GM18873 (cell line): ENCODE measurements around the gene LAMC2.
"Not testable (repeated sequence)": the region's sequence is repeated elsewhere in the genome, so short reads cannot be mapped to it uniquely, and the experiment has no call there.

ENCODE experiments used
- ATAC-seq: cut with Tn5 transposase; IDR thresholded peaks from one replicate; pipeline ENCODE4 v1.9.1; 2021; ENCODE audit warnings: mild to moderate bottlenecking, moderate library complexity, moderate number of reproducible peaks; ENCODE audit not compliant: unreplicated experiment, low FRiP score

Gene LAMC2

DNA sequence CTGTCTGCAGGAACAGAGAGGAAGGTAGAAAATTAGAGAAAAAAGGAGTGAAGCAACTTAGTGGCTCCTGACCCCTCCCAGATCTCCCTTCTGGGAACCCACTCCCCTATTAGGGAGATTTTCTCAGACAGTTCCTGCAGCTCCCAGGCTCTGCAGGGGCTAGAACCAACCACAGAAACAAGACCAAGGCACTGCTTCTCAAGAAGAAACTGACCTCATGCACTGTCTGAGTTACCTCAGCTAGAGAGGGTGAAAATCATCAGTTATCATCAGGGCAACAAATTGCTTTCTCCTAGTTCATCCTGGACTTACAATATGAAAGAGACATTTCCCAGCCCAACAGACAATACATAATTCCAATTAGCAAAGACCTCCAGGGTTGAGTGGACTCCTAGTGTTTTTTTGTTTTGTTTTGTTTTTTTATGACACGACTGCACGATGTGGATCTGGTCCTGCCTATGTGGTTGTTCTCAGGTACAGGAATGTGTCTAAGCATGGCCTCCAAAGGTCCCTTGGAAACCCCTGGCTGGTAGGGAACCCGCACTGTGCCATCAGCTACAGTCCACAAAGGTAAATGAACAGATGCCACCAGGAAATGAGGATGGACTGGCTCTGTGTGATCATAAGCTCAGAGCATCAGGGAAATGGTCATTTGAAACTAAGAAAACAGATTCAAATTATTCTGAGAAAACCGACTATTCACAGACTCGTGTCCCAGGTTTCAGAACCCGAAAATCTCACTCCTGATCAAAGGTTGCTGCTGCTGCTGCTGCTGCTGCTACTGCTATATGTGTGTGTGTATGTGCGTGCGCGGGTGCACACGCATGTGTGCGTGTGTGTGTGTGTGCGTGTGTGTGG lies 65.3 kb downstream of the LAMC2 start:
- ATAC-seq, result no peak

DNA sequence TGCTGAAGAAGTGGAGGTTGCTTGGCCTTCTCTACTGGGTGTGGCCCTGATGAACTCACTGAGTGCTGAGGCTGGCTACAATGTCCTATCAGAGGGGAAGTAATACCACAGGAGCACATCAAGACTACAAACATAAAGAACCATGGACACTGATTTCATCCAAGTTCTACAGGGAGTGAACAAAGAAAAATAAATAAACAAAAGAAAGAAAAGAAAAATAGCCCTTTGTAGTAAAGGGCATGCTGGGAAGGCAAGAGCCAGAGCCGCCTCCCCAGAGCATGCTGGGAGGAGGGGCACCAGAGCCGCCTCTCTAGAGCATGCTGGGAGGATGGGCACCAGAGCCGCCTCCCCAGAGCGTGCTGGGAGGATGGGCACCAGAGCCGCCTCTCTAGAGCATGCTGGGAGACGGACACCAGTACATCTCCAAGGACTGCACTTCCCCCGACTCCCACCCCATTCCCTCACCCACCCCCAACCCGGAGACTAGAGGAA lies 65.9 kb downstream of the LAMC2 start:
- ATAC-seq, result no peak

DNA sequence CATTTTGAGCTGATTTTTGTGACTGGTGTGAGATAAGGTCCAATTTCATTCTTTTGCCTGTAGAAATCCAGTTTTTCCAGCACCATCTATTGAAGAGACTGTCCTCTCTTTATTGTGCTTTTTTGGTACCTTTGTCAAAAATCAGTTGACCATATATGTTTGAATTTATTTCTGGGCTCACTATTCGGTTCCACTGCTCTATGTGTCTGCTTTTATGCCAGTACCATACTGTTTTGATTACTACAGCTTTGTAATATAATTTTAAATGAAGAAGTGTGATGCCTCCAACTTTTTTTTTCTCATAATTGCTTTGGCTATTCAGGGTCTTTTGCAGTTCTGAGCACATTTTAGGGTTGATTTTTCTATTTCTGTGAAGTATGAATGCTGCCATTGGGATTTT lies 69.0 kb downstream of the LAMC2 start:
- ATAC-seq, result no peak

DNA sequence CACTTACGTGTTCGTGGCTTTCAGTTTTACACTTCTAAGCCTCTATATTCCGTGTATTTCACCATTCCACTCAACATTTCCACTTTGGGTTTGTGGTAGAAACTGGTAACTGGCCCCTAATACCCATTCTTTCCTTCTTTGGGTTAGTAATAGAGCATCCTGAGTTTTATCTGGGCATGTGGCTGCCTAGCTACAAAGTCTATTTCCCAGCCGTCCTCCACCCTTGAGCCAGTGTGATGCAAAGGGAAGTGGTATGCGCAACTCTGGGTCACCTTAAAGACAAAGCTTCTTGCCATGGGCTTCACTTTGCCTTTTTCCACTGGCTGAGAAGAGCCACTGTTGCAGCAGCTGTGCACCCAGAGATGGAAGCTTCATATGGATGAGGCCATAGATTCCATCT lies 73.9 kb downstream of the LAMC2 start:
- ATAC-seq, result no peak

DNA sequence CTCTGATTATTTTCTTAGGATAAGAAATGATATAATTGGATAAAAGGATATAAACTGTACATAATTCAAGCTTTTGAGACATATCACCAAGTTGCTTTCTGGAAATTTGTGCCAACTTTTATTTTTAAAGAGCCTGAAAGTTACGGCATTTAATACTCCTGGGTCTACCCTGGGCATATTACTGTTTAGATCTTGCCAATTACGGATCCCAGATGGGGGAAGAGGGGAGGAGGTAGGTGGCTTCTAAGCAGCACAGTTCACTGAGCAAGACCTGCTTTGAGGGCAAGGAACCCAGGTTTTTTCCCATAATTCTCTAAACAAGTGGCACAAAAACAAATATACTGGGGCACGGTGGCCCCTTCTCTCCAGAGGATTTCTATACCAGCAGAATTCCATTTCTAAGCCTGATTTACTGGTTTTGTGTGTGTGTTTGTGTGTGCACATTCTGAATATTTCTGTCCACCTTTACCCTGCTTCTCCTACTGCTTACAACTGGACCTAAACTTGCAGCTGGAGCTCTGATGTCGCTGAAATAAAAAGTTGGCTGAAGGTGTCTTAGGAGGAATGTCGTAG lies 76.7 kb downstream of the LAMC2 start:
- ATAC-seq, result no peak

DNA sequence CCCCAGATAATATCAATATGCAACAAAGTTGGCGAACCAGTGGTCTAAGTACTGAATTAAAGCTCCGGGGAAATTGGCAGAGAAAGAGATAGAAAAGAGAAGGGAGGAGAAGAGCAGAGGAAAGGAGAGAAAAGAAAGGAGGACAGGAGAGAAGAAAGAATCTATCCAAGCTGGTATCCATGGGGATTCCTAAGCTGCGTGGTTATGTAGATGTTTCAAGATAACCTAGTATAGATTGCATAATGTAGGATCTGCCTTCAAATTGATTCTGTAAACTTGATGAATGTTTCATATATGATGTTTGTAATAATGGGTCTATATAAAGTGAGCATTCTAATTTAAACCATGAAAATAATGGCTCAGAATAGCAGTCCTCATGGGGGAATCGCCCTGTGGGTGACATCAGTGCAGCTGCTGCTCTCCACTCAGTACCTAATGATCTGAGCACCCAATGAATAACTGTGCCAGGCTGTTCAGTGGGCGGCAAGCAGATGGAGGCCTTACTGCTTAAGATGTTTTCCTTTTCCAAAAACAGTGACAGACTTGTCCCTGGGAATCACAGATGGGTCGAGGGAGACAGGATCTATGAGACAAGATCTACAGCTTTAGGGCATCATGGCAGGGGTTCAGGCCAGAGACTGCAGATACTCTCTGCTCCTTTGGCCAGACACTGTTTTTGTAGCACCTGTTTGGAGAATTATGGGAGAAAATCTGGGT lies 78.0 kb downstream of the LAMC2 start:
- no peak for ATAC-seq

DNA sequence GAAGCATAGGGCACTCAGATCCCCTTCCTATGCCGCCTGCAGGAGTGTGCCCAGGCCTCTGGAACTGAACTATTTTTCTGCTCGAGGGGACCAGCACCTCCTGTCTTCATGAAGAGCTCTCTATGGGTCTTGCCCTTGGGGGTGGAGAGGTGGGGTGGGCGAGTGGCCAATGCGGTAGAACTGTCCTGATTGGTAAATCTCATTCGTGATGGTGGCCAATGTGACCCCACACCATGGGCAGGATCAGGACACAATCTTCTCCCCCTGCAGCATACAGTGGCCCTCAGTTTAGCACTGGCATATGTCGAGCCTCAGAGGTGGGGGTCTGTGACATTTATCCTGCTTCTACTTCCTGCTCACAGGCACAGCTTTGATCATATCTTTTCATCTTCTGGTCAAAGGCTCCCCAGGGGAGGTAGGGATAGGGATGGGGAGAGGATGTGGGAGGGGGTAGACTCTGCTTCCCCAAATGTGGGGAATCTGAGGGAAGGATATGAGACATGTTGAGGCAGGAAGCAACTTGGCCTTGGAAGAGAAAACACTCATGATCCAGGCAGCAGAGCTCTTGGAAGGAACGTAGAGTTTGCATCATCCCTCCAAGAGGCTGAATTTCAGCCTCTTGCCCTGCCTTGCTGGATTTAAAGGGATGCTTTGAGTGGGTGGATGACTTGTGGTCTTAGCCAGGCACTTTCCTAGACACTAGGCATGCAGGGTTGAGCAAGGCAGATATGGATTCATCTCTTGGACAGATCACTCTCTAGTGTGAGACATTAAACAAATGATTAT lies 81.8 kb downstream of the LAMC2 start:
- no peak for ATAC-seq

DNA sequence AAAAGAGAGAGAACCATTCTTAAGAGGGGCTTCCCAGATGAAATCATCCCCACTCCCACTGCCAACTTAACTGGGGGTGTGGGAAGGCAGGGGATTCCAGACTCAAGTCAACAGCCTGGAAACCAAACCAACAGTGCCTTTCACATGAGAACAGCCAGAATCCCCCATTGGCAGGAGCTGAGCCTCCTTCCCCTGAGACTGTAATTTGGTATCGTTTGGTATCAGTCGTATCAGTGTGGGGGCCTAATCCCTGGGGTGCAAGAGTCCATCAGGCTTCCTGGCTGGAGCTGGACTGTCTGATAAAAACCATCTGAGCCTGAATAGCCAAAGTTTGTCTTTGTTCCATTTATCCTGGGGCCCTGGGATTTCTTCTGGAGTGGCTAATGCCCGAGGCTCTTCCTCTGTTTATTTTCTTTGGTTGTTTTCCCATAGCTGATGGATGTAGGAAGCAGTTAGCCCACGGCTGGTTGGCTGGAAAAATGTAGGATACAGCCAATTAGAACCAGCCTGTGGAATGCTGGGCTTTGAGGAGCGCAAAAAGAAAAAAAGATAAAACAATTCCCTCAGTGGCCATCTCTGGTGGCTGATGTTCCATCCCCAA lies 84.6 kb downstream of the LAMC2 start:
- no peak for ATAC-seq

DNA sequence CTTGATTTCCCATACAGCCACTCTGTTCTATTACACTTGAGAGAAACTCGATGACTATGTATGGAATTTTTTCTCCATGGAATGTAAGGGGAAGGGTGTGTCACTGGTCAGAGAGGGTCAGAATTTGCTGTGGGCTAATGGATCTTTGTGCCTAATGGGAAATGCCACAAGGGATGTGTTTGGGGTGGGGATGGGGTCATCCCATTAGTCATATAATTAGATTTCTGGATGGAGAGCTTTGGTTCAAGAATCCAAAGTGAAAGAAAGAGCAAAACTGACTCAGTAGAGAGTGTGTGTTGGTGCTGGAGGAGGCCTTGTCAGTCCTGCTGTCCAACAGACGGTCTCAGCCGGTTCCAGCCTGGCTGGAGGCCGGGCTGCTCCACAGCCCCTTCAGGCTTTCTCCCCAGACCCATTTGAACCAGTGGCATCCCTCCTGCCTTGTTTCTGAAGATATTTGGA lies 86.4 kb downstream of the LAMC2 start:
- no peak for ATAC-seq

DNA sequence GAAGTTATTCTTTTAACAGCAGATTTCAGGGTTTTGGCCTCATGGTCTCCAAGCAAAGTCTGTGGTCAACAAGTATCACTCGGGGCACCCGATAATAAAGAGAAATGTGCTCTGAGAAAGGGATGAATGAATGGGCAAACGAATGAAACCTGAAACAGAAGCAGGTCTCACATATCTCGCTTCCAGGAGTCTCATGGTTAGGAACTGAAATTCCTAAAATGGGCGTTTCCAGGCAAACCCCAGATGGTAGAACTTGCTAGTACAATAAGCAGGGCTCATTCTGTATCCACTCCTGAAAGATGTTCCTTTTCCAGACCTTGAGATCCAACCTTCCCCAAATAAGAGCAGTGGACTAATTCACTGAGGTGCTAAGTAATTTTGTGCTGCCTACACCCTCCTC lies 87.2 kb downstream of the LAMC2 start:
- no peak for ATAC-seq

DNA sequence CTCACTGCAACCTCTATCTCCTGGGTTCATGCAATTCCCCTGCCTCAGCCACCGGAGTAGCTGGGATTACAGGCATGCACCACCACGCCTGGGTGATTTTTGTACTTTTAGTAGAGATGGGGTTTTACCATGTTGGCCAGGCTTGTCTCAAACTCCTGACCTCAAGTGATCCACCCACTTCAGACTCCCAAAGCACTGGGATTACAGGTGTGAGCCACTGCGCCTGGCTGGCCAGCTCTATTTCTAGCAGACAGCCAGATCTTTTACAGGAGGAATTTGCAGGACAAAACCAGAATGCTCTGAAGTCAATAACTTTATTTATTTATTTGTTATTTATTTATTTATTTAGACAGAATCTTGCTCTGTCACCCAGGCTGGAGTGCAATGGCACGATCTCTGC lies 87.9 kb downstream of the LAMC2 start:
- ATAC-seq, result not testable (repeated sequence)

DNA sequence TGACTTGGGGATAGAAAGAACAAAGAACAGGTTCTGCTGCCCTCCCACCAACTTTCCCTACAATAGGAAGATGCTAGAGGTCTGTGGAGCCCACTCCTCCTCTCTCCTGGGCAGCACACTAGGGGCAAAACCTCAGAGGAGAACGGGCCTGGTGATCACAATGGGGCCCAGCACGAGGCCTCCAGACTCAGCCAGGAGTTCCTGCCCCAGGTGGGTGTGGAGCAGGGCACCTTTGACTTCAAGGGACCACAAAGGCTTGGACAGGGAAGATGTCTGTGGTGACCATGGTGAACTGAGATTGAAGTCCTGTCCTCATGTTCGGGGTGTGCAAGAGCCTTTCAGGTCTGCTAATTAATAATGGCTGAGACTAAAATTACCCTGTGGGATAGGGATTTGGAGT lies 88.8 kb downstream of the LAMC2 start:
- no peak for ATAC-seq

DNA sequence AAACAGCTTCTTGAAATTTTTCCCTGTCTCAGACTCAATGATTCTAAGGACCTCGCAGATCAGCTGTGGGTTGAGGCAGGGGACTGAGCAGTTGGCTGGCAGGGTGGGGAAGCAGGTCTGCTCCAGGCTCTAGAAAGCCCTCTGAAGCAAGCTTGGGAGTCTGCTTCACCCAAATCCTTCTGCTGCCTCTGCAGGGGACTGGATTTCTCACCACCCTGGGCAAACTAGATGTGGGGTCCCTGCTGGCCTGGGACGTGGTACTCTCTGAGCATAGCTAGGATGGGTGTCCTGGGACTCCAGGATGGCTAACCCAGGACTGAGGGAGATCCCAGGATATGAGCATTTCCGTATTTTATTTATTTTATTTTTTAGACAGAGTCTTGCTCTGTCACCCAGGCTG lies 89.3 kb downstream of the LAMC2 start:
- no peak for ATAC-seq

DNA sequence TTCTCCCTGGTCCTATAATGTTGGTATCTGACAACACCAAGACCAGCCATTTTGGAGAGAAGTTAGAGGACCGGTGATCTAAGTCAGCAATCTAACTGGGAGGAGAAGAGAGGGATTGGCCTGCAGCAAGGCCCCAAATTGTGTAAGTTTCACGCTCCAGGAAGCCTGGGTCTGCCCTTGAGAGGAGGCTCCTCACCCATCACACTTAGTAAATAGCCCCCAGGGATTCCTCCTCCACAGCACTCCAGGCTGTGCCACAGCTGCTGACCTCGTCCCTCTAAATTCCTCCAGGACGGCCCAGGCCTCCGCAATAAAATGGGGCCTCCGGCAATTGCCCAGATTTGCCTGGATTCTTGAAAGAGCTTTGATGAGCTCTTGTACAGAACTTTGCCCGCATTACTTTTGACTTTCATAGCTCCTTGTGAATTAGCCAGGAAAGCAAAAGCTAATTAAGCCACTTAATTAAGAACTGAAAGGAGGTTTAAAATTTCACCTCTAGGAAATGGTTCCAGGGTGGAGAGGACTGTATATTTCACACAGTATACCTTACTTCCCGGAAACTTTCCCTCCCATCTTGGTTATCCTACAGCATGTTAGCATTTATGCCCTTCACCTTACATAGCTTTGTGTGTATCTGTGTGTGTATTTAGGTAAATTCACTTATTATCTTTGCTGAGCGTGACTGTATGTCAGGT lies 90.5 kb downstream of the LAMC2 start:
- ATAC-seq, result no peak

DNA sequence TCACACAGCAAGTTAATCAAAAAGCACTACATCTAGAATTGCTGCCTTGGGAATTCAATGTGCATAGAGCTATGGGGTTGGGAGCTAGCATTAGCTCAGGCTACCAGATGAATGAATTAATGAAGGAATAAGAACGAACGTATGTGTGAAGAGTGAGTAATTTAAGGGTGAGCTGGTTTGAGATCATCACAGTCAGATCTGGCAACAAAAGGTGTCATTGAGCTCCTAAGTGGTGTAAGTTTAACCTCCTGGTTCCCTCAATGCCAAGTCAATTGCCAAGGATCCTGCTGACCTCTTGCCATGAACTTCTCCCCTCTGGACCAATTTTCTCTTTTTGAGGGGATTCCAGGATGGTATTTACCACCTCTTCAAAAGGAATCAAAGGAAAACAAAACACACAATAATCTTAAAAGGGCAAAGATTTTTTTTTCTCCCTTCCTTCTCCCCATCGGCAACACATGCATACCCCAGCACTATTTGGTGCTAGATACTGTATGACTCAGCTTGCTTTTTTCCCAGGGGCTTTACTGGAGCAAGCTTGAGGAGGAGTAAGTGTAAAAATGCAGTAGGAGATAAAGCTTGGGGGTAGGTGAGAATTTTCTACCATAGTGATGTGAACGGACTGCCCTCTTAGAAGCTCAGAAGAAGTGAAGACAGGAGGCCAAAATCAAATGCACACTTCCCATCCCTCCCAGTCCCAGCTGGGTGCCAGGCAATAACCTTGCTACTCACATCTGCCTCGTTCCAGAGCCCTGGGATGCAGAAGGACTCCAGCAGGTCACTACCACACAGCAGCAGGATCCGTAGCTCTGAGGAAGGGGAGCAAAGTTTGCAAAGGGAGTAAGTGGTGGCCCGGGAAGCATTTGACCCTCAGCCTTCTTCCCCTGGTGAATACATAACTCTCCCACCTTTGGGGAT lies 92.0 kb downstream of the LAMC2 start:
- ATAC-seq, result no peak

DNA sequence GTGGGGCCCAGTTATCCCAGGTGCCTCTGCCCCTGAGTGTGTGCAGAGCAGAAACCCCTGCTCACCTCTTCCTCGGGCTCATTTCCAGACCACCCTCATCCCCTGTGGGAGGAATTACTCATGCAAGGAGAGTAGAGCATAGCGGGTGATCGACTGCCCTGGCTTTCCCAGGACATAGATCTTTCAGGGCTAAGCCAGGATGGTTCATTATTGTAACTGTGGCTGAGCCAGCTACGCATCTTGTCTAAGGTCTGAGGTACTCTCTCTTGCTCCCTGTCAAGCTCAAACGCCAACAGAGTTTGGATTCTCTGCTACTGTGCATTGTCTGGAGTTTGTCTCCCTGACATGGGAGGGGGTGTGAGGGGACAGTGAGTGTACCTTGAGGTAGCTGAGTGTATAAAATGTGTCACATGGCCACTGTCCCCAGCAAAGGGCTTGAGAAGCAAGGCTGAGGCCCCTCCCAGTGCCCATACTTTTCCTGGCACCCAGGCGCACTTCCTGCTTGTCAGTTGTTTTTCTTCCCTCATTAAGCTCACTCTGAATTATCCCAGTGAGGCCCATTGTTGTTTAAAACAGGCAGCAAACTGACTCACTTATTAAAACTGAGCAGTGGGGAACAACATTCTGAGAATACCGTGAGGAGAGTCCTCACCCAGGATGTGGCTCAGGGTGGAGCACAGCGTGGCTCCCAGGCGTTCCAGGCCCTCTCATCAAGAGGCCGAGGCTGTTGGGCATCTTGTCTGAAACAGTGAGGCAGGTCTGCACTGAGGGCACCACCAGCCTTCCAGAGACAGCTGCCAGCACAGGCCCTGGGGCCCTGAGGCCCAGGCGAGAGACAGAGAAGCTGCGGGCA lies 92.9 kb downstream of the LAMC2 start:
- no peak for ATAC-seq

DNA sequence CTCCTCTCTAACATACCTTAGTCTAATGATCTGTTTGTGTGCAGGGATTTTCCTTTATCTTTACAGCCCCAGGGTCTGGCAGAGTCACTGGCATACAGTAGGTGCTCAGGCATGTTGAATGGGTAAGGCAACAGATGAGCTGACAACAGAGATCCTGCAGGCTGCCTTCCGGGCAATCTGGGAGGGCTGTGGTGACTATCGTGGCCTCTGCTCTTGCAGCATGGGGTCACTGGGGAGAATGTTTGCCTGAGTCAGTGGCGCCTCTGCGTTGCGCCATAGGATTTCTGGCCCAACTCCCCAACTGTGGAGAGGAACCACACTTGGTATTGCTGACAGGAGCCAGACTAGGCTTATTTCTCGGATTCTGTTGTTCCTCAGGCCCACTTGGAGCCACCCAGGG lies 93.8 kb downstream of the LAMC2 start:
- no peak for ATAC-seq

DNA sequence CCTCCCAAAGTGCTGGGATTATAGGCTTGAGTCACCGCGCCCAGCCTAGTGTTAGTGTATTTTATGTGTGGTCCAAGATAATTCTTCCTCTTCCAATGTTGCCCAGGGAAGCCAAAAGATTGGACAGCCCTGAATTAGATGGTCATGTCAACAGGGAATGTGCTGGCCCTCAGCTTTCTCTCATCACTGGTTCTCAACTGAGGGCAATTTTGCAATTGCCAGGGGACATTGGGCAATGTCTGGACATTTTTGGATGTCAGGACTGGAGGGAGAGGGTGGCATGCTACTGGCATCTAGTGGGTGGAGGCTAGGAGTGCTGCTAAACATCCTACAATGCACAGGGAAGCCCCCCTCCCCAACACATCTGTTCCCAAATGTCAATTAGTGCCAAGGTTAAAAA lies 95.0 kb downstream of the LAMC2 start:
- ATAC-seq, result no peak
